Measurements from ENCODE around the gene CA9.

DNA sequence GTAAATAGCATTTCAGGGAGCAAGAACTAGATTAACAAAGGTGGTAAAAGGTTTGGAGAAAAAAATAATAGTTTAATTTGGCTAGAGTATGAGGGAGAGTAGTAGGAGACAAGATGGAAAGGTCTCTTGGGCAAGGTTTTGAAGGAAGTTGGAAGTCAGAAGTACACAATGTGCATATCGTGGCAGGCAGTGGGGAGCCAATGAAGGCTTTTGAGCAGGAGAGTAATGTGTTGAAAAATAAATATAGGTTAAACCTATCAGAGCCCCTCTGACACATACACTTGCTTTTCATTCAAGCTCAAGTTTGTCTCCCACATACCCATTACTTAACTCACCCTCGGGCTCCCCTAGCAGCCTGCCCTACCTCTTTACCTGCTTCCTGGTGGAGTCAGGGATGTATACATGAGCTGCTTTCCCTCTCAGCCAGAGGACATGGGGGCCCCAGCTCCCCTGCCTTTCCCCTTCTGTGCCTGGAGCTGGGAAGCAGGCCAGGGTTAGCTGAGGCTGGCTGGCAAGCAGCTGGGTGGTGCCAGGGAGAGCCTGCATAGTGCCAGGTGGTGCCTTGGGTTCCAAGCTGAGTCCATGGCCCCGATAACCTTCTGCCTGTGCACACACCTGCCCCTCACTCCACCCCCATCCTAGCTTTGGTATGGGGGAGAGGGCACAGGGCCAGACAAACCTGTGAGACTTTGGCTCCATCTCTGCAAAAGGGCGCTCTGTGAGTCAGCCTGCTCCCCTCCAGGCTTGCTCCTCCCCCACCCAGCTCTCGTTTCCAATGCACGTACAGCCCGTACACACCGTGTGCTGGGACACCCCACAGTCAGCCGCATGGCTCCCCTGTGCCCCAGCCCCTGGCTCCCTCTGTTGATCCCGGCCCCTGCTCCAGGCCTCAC, at the start of gene CA9:
- TF ChIP-seq, protein P1, sequence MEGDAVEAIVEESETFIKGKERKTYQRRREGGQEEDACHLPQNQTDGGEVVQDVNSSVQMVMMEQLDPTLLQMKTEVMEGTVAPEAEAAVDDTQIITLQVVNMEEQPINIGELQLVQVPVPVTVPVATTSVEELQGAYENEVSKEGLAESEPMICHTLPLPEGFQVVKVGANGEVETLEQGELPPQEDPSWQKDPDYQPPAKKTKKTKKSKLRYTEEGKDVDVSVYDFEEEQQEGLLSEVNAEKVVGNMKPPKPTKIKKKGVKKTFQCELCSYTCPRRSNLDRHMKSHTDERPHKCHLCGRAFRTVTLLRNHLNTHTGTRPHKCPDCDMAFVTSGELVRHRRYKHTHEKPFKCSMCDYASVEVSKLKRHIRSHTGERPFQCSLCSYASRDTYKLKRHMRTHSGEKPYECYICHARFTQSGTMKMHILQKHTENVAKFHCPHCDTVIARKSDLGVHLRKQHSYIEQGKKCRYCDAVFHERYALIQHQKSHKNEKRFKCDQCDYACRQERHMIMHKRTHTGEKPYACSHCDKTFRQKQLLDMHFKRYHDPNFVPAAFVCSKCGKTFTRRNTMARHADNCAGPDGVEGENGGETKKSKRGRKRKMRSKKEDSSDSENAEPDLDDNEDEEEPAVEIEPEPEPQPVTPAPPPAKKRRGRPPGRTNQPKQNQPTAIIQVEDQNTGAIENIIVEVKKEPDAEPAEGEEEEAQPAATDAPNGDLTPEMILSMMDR (IDR thresholded peaks at IDR 0.05), result no peak
- TF ChIP-seq POLR2A (IDR thresholded peaks at IDR 0.05), result no peak
- TF ChIP-seq EP300 (IDR thresholded peaks at IDR 0.05; ENCODE audit: low read depth), result no peak
- TF ChIP-seq POLR2AphosphoS5 (IDR thresholded peaks at IDR 0.05), result no peak

Measured in transverse colon (tissue), 4 donors.